ENCODE measurements around the gene IGLL5. TPM values are rescaled to one million over a fixed set of nuclear protein-coding genes. Genes with fewer than 3 reads are reported as not detected.
"Not testable (repeated sequence)": the region's sequence is repeated elsewhere in the genome, so short reads cannot be mapped to it uniquely, and the experiment has no call there.

Gene IGLL5
- total and polyA plus RNA-seq, 2 donors = 0.69 to 1.6 TPM

DNA sequence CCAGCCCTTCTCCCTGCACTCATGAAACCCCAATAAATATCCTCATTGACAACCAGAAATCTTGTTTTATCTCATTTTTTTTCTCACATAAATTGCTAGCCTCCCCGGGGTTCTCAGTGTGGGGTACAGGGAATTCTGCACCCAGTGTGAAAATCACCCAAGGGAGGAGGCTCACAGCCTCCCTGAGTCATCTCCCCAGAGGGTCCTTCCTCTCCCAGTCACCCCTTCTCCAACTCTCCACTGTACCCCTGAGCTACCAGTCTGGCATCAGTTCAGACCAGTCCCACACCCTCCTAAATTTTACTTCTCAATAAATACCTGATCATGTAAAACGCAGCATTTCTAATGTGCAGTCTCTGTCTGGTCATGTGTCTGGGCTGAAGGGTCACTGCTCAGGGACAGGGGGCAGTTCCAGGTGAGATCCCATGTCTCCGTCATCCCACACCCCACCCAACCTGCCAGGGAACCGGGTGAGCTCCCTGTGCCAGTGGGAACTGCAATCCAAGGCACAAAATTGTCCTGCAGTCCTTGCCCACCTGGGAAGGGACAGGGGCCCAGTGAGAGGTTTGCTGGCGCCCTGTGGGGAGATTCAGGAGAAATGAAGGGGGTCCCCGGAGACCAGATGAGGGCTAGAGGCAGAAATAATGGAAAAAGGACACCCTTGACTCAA, 8.3 kb downstream of the IGLL5 start:
- DNase-seq (ENCODE audit: extremely low spot score) = no peak
- Histone ChIP-seq H3K27ac (ENCODE audit: low read depth) (no peak overlapping the region), H3K4me3 (ENCODE audit: low read depth, low read length) (no peak overlapping the region), H3K36me3 (ENCODE audit: insufficient read depth) (no peaks in the 10 kb centered on the region), H3K4me1 (ENCODE audit: insufficient read depth) (no peaks in the 10 kb centered on the region)
- WGBS = 78% methylated on average over 6 of the region's 6 CpGs

DNA sequence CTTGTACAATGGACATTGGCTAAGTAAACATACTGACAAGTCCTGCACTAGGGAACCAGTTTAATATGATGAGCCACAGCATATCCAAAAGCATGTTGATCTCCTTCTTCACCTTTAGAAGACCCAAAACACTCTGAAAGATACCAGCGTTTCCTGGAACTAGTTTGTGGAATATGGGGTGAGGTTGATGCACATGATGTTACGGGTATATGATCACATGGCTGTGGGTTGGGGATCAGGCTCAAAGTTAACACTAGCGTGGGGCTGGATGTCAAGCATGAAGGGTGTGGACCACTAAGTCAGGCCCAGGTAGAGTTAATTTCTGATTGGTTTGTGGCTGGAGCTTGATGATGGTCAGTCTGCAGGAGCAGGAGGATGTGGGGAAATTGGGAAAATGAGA, 9.0 kb downstream of the IGLL5 start:
- no peaks in the 10 kb centered on the region for H3K4me1 ChIP-seq (ENCODE audit: insufficient read depth)
- WGBS = 77% methylated on average over 3 of the region's 3 CpGs
- no peak overlapping the region for H3K27ac ChIP-seq (ENCODE audit: low read depth)
- no peaks in the 10 kb centered on the region for H3K36me3 ChIP-seq (ENCODE audit: insufficient read depth)
- DNase-seq (ENCODE audit: extremely low spot score) = no peak
- H3K4me3 ChIP-seq (ENCODE audit: low read depth, low read length) = no peak overlapping the region

DNA sequence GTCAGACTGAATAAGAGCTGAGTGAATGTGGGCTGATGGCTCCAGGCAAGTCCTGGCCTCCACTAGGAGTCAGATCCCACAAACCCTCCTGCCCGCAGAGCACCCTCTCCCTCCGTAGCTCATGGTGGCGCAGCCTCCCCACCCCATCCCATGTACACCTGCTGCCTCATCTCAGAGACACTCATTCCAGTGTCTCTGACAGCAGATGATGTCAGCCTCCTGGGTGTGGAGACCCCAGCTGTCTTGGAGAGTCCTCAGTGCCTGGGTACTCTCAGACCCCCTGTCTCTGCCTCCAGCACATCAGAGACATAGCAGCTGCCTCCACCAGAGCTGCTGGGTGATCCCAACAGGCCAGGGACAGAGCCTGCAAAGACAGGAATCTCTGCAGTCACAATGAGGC, 9.5 kb downstream of the IGLL5 start:
- Histone ChIP-seq H3K27ac (ENCODE audit: low read depth) (no peak overlapping the region), H3K4me1 (ENCODE audit: insufficient read depth) (no peaks in the 10 kb centered on the region), H3K36me3 (ENCODE audit: insufficient read depth) (no peaks in the 10 kb centered on the region), H3K4me3 (ENCODE audit: low read depth, low read length) (no peak overlapping the region)
- 88% methylated on average over 3 of the region's 3 CpGs for WGBS
- no peak for DNase-seq (ENCODE audit: extremely low spot score)

DNA sequence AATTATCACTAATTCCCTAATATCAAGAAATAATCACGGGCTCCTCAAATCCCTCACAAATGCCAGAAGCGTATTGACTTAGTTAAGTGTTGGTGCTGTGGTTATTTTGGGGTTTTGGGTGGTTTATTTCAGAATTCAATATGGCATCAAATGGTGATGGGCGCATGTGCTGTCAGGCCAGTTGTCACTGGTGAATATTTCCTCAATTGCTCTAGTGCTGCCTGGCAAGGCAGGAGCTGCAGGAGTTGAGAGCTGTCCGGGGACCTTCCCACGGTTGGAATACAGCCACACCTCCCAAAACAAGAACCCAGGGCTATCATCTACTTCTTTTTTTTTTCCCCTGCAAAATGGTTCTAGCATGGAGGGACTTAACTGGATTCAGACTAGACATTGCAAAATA, 10.3 kb downstream of the IGLL5 start:
- no peaks in the 10 kb centered on the region for H3K36me3 ChIP-seq (ENCODE audit: insufficient read depth)
- 70% methylated on average over 5 of the region's 5 CpGs for WGBS
- H3K4me1 ChIP-seq (ENCODE audit: insufficient read depth) = no peaks in the 10 kb centered on the region
- no peak overlapping the region for H3K4me3 ChIP-seq (ENCODE audit: low read depth, low read length)
- no peak overlapping the region for H3K27ac ChIP-seq (ENCODE audit: low read depth)
- DNase-seq (ENCODE audit: extremely low spot score) = no peak

DNA sequence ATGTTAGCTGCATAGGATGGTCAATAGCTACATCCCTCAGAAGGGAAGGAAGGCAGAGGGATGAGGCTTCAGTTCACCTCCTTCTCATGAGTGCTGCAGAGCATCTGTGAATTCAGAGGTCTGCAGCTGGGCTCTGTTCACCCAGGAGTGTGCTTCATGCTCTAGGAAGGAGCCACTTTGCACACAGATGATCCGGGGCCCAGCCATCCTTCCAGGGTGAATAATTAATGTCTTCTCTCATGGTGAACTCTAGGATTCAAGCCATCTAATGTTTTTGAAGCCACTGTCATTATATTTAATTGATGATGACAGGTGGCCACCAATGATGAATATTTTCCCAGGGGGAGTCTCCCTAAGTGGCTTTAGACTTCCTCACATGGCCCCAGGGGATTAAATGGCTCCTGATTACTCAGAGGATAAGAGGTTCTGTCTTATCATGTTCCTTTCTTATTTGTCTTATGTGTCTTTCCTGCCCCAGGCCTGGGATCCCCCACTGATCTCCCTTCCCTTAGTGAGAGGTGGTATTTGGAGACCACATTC, 10.9 kb downstream of the IGLL5 start:
- H3K27ac ChIP-seq (ENCODE audit: low read depth); DNase-seq (ENCODE audit: extremely low spot score); H3K36me3 ChIP-seq (ENCODE audit: insufficient read depth); H3K4me1 ChIP-seq (ENCODE audit: insufficient read depth); H3K4me3 ChIP-seq (ENCODE audit: low read depth, low read length): not testable (repeated sequence)
- 0% methylated on average over 1 of the region's 1 CpG for WGBS

DNA sequence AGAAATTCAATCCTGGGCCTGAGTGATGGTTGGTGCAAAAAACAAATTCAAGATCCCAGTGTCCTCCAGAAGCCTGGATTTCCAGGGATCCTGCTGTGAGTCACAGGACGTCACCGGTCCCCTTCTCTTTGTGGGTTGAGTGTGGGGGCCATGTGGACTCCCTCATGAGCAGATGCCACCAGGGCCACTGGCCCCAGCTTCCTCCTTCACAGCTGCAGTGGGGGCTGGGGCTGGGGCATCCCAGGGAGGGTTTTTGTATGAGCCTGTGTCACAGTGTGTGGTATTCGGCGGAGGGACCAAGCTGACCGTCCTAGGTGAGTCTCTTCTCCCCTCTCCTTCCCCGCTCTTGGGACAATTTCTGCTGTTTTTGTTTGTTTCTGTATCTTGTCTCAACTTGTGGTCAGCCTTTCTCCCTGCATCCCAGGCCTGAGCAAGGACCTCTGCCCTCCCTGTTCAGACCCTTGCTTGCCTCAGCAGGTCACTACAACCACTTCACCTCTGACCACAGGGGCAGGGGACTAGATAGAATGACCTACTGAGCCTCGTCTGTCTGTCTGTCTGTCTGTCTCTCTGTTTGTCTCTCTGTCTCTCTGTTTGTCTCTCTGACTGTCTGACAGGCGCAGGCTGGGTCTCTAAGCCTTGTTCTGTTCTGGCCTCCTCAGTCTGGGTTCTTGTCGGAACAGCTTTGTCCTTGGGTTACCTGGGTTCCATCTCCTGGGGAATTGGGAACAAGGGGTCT, 11.9 kb downstream of the IGLL5 start:
- H3K36me3 ChIP-seq (ENCODE audit: insufficient read depth); H3K27ac ChIP-seq (ENCODE audit: low read depth); DNase-seq (ENCODE audit: extremely low spot score); H3K4me1 ChIP-seq (ENCODE audit: insufficient read depth); H3K4me3 ChIP-seq (ENCODE audit: low read depth, low read length): not testable (repeated sequence)
- WGBS = 75% methylated on average over 7 of the region's 9 CpGs

DNA sequence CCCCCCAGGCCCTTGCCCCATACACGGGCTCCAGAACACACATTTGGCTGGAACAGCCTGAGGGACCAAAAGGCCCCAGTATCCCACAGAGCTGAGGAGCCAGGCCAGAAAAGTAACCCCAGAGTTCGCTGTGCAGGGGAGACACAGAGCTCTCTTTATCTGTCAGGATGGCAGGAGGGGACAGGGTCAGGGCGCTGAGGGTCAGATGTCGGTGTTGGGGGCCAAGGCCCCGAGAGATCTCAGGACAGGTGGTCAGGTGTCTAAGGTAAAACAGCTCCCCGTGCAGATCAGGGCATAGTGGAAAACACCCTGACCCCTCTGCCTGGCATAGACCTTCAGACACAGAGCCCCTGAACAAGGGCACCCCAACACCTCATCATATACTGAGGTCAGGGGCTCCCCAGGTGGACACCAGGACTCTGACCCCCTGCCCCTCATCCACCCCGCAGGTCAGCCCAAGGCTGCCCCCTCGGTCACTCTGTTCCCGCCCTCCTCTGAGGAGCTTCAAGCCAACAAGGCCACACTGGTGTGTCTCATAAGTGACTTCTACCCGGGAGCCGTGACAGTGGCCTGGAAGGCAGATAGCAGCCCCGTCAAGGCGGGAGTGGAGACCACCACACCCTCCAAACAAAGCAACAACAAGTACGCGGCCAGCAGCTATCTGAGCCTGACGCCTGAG, 13.1 kb downstream of the IGLL5 start:
- not testable (repeated sequence) for H3K4me1 ChIP-seq (ENCODE audit: insufficient read depth); H3K36me3 ChIP-seq (ENCODE audit: insufficient read depth); DNase-seq (ENCODE audit: extremely low spot score); H3K4me3 ChIP-seq (ENCODE audit: low read depth, low read length); H3K27ac ChIP-seq (ENCODE audit: low read depth)
- 87% methylated on average over 15 of the region's 16 CpGs for WGBS

DNA sequence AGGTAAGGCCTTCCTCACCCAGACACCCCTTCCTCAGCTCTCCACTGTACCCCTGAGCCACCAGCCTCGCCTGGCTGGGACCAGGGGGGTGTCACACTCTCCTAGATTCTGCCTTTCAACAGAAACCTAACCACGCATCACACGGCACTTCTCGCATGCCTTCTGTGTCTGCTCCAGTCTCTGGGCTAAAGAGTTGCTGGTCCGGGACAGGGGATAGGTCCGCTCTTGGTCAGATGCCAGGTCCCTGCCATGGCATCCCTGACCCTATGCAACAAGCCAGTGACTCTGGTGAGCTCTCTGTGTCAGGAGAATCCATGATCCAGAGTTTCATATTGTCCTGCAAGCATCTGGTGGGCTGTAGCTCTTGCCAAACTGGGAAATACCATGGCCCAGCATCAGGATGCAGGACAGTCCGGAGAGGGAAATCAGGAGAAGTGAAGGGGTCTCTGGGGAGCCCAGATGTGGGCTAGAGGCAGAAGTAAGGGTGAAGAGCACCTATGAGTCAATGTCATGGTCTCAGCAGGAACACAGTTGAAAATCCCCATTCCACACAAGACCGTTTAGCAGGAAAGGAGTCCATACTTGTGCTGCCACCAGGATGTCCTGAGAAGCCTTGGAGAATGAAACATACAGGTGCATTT, 14.1 kb downstream of the IGLL5 start:
- H3K4me1 ChIP-seq (ENCODE audit: insufficient read depth) = no peaks in the 10 kb centered on the region
- H3K27ac ChIP-seq (ENCODE audit: low read depth) = no peak overlapping the region
- no peak overlapping the region for H3K4me3 ChIP-seq (ENCODE audit: low read depth, low read length)
- no peaks in the 10 kb centered on the region for H3K36me3 ChIP-seq (ENCODE audit: insufficient read depth)
- WGBS = 84% methylated on average over 8 of the region's 8 CpGs
- no peak for DNase-seq (ENCODE audit: extremely low spot score)

DNA sequence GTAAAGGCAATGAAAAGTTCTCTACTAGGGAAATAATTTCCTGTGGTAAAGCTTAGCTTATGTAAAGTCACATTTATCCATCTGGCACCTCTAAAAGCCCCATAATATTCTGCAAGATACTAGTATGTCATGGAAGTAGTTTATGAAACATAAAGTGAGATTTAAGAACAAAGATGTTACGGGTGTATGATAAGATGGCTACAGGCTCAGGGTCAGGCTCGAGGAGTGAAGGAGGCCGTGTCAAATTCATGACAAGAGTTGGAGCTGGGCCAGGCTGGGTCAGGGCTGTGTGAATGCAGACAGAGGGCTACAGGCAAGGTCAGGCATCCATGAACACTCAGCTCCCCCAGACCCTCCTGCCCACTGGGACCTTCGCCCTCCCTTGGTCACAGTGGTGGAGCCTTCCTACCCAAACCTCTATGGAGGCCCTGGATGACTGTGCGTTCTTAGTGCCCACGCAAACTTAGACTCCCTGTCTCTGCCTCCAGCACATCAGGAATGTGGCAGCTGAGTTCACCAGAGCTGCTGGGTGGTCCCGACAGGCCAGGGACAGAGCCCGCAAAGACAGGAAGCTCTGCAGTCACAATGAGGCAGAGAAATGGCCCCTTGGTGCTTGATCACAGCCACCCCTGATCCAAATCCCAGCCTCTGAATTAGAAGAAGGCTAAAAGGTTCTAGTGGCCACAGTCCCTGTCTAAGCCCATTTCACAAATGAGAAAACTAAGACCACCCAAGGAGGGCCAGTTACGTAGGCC, 14.8 kb downstream of the IGLL5 start:
- no peak for DNase-seq (ENCODE audit: extremely low spot score)
- Histone ChIP-seq H3K27ac (ENCODE audit: low read depth) (no peak overlapping the region), H3K4me3 (ENCODE audit: low read depth, low read length) (no peak overlapping the region), H3K36me3 (ENCODE audit: insufficient read depth) (no peaks in the 10 kb centered on the region), H3K4me1 (ENCODE audit: insufficient read depth) (no peaks in the 10 kb centered on the region)
- WGBS = 74% methylated on average over 9 of the region's 9 CpGs

DNA sequence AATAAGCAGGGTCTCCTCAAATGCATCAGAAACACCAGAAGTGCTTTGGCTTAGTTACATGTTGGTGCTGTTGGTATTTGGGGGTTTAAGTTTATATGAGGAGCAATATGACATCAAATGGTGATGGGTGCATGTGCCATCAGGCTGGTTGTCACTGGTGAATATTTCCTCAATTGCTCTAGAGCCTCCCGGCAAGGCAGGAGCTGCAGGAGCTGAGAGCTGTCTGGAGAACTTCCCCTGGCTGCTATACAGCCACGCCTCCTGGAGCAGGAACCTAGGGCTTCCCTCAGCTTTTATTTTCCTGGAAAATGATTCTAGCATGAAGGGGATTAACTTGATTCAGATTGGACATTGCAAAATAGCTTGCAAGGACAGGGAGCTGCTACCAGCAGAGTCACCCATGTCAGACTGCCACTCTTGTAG, 15.8 kb downstream of the IGLL5 start:
- no peaks in the 10 kb centered on the region for H3K4me1 ChIP-seq (ENCODE audit: insufficient read depth)
- H3K4me3 ChIP-seq (ENCODE audit: low read depth, low read length) = no peak overlapping the region
- no peaks in the 10 kb centered on the region for H3K36me3 ChIP-seq (ENCODE audit: insufficient read depth)
- no peak for DNase-seq (ENCODE audit: extremely low spot score)
- 39% methylated on average over 2 of the region's 2 CpGs for WGBS
- no peak overlapping the region for H3K27ac ChIP-seq (ENCODE audit: low read depth)

DNA sequence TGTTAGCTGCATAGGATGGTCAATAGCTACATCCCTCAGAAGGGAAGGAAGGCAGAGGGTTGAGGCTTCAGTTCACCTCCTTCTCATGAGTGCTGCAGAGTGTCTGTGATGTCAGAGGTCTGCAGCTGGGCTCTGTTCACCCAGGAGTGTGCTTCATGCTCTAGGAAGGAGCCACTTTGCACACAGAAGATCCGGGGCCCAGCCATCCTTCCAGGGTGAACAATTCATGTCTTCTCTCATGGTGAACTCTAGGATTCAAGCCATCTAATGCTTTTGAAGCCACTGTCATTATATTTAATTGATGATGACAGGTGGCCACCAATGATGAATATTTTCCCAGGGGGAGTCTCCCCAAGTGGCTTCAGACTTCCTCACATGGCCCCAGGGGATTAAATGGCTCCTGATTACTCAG, 16.2 kb downstream of the IGLL5 start:
- not testable (repeated sequence) for H3K36me3 ChIP-seq (ENCODE audit: insufficient read depth); DNase-seq (ENCODE audit: extremely low spot score); H3K27ac ChIP-seq (ENCODE audit: low read depth); H3K4me3 ChIP-seq (ENCODE audit: low read depth, low read length); H3K4me1 ChIP-seq (ENCODE audit: insufficient read depth)
- WGBS = 74% methylated on average over 1 of the region's 1 CpG

DNA sequence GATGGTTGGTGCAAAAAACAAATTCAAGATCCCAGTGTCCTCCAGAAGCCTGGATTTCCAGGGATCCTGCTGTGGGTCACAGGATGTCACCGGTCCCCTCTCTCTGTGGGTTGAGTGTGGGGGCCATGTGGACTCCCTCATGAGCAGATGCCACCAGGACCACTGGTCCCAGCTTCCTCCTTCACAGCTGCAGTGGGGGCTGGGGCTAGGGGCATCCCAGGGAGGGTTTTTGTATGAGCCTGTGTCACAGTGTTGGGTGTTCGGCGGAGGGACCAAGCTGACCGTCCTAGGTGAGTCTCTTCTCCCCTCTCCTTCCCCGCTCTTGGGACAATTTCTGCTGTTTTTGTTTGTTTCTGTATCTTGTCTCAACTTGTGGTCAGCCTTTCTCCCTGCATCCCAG, 17.1 kb downstream of the IGLL5 start:
- H3K27ac ChIP-seq (ENCODE audit: low read depth); H3K36me3 ChIP-seq (ENCODE audit: insufficient read depth); H3K4me3 ChIP-seq (ENCODE audit: low read depth, low read length); DNase-seq (ENCODE audit: extremely low spot score); H3K4me1 ChIP-seq (ENCODE audit: insufficient read depth): not testable (repeated sequence)
- WGBS = 93% methylated on average over 5 of the region's 5 CpGs

DNA sequence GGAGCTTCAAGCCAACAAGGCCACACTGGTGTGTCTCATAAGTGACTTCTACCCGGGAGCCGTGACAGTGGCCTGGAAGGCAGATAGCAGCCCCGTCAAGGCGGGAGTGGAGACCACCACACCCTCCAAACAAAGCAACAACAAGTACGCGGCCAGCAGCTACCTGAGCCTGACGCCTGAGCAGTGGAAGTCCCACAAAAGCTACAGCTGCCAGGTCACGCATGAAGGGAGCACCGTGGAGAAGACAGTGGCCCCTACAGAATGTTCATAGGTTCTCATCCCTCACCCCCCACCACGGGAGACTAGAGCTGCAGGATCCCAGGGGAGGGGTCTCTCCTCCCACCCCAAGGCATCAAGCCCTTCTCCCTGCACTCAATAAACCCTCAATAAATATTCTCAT, 18.8 kb downstream of the IGLL5 start:
- WGBS = 81% methylated on average over 6 of the region's 10 CpGs
- H3K36me3 ChIP-seq (ENCODE audit: insufficient read depth); H3K4me3 ChIP-seq (ENCODE audit: low read depth, low read length); DNase-seq (ENCODE audit: extremely low spot score); H3K27ac ChIP-seq (ENCODE audit: low read depth); H3K4me1 ChIP-seq (ENCODE audit: insufficient read depth): not testable (repeated sequence)
